ENCODE results near the gene ZBBX. TPM values are rescaled to one million over a fixed set of nuclear protein-coding genes. Genes with fewer than 3 reads are reported as not detected.
"Not testable (repeated sequence)": the region's sequence is repeated elsewhere in the genome, so short reads cannot be mapped to it uniquely, and the experiment has no call there.

The ZBBX gene, protein sequence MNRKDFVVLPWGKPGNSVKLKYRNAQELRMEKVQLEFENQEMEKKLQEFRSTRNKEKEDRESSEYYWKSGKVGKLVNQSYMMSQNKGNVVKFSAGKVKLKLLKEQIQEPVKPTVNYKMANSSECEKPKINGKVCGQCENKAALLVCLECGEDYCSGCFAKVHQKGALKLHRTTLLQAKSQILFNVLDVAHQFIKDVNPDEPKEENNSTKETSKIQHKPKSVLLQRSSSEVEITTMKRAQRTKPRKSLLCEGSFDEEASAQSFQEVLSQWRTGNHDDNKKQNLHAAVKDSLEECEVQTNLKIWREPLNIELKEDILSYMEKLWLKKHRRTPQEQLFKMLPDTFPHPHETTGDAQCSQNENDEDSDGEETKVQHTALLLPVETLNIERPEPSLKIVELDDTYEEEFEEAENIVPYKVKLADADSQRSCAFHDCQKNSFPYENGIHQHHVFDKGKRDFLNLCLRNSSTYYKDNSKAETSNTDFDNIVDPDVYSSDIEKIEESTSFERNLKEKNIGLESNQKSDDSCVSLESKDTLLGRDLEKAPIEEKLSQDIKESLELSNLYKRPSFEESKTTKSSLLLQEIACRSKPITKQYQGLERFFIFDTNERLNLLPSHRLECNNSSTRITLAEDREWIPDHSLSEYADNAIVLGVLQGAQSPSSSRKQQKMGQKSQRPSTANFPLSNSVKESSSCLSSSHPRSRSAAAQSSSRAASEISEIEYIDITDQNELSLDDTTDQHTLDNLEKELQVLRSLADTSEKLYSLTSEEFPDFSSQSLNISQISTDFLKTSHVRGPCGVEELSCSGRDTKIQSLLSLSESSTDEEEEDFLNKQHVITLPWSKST
- not detected for total RNA-seq
- long read RNA-seq, donor 1: 0 reads
- long read RNA-seq, donor 2: 0 reads

- peak; percentile 62 for TF ChIP-seq CTCF (IDR thresholded peaks at IDR 0.05)
- H3K4me3 ChIP-seq: no peak within 1 kb of the TSS
- no peaks in the 10 kb centered on the region for H3K9me3 ChIP-seq
- DNase-seq: peak; percentile 81 to 93 (median 92)
- H3K36me3 ChIP-seq (ENCODE audit: low read depth): no peaks in the 10 kb centered on the region
- intact Hi-C loops (cut with DNase I, micrococcal nuclease): loop anchor here in 1 of 2 donors (5.0 kb wide), 1 partner anchor 502 kb away; no protein-coding TSS in a partner anchor
- ATAC-seq: peak; percentile 100
- H3K4me1 ChIP-seq (ENCODE audit: low read depth): no peaks in the 10 kb centered on the region
Observed at GRCh38 chr3:167380004-167380689, at the start of gene ZBBX. Gene ZBBX, minus strand, starts transcription at chr3:167380297. Its CDS starts 7,396 bp downstream, at chr3:167372901.

GRCh38 chr3:167426962-167427361, 46.9 kb upstream of the ZBBX start:
- intact Hi-C loops (cut with DNase I, micrococcal nuclease); H3K4me3 ChIP-seq; H3K36me3 ChIP-seq (ENCODE audit: low read depth); DNase-seq; ATAC-seq; H3K4me1 ChIP-seq (ENCODE audit: low read depth): not testable (repeated sequence)
- peaks cover 14% of the 10 kb centered on the region for H3K9me3 ChIP-seq

GRCh38 chr3:167422396-167422795, 42.3 kb upstream of the ZBBX start:
- DNase-seq; intact Hi-C loops (cut with DNase I, micrococcal nuclease); H3K4me3 ChIP-seq; ATAC-seq; H3K36me3 ChIP-seq (ENCODE audit: low read depth); H3K4me1 ChIP-seq (ENCODE audit: low read depth): not testable (repeated sequence)
- peaks cover 14% of the 10 kb centered on the region for H3K9me3 ChIP-seq

DNA sequence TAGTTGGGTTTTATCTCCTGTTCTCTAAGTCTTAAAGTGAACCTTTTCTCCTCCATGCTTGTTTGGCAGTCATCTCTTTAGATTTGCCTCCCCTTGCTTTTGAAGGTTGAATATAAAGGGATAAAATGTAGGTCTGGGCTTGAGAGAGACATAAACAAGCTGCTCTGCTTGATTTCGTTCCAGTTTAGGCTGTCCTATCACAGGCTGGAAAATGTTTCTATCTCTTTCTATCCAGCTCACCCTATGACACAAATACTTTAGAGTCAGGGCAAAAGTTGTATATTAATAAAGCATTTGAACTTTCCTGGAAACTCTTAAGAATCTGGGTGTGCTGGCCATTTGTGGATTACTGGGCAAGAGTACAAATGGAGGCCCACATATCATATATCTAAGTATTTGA, 29.5 kb upstream of the ZBBX start:
- no peak for DNase-seq
- Histone ChIP-seq H3K36me3 (ENCODE audit: low read depth) (no peaks in the 10 kb centered on the region), H3K4me3 (no peak overlapping the region), H3K9me3 (no peaks in the 10 kb centered on the region), H3K4me1 (ENCODE audit: low read depth) (no peaks in the 10 kb centered on the region)
- TF ChIP-seq CTCF (IDR thresholded peaks at IDR 0.05): no peak
- intact Hi-C loops (cut with DNase I, micrococcal nuclease): no loop called here
- ATAC-seq: no peak

- H3K4me1 ChIP-seq (ENCODE audit: low read depth): no peaks in the 10 kb centered on the region
- H3K36me3 ChIP-seq (ENCODE audit: low read depth): no peaks in the 10 kb centered on the region
- no peak overlapping the region for H3K4me3 ChIP-seq
- peak; percentile 48 for ATAC-seq
- no peaks in the 10 kb centered on the region for H3K9me3 ChIP-seq
- DNase-seq: no peak
- TF ChIP-seq CTCF (IDR thresholded peaks at IDR 0.05): no peak
- intact Hi-C loops (cut with DNase I, micrococcal nuclease): no loop called here
Observed at GRCh38 chr3:167406876-167407492, 26.9 kb upstream of the ZBBX start.

DNA sequence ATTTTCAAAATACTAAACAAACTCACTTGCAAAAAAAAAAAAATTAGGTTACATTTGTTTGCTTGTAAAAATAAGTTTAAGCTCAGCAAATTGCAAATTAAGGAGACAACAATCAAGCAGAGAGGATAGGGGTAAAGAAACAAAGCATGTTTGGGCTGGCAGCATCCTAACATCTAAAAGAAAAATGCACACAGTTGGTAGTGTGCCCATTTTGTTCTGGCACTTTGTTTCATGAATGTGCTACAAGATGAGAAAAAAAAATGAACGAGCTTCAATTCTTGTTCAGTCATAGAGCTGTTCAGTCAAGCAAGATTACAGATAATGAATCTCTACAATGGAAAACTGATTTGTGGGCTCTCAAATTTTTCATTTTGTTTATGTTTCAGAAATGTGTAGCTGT, 17.7 kb upstream of the ZBBX start:
- Histone ChIP-seq H3K36me3 (ENCODE audit: low read depth) (no peaks in the 10 kb centered on the region), H3K9me3 (no peaks in the 10 kb centered on the region), H3K4me1 (ENCODE audit: low read depth) (no peaks in the 10 kb centered on the region), H3K4me3 (no peak overlapping the region)
- intact Hi-C loops (cut with DNase I, micrococcal nuclease): no loop called here
- DNase-seq: no peak
- no peak for ATAC-seq
- no peak for TF ChIP-seq CTCF (IDR thresholded peaks at IDR 0.05)
